Endothelial cell (in vitro differentiated cells): ENCODE measurements around the gene CEACAM21. TPM values are rescaled to one million over a fixed set of nuclear protein-coding genes. Genes with fewer than 3 reads are reported as not detected.
A peak's percentile ranks its signal among the peaks of the same experiment; 100 is the strongest.

Experiments
- DNase-seq: peaks from one replicate; pipeline ENCODE4 v3.0.0; 2021; ENCODE audit warnings: low spot score
- H3K27ac Mint-ChIP-seq: one replicate; pipeline ENCODE4 v1.8.0; 2021; ENCODE audit warnings: mixed read lengths, inconsistent platforms; ENCODE audit not compliant: unreplicated experiment
- H3K27me3 Mint-ChIP-seq: one replicate; pipeline ENCODE4 v1.8.0; 2021; ENCODE audit warnings: mild to moderate bottlenecking, moderate library complexity, mixed read lengths, inconsistent platforms; ENCODE audit not compliant: unreplicated experiment
- H3K36me3 Mint-ChIP-seq: one replicate; pipeline ENCODE4 v1.8.0; 2021; ENCODE audit warnings: mild to moderate bottlenecking, low read depth, mixed read lengths, inconsistent platforms; ENCODE audit not compliant: unreplicated experiment
- H3K4me1 Mint-ChIP-seq: one replicate; pipeline ENCODE4 v1.8.0; 2021; ENCODE audit warnings: mild to moderate bottlenecking, mixed read lengths, inconsistent platforms; ENCODE audit not compliant: unreplicated experiment
- H3K4me3 Mint-ChIP-seq: one replicate; pipeline ENCODE4 v1.8.0; 2021; ENCODE audit warnings: mild to moderate bottlenecking, mixed read lengths, inconsistent platforms; ENCODE audit not compliant: unreplicated experiment
- H3K9me3 Mint-ChIP-seq: one replicate; pipeline ENCODE4 v1.8.0; 2021; ENCODE audit warnings: mixed read lengths, inconsistent platforms; ENCODE audit not compliant: unreplicated experiment
- CTCF ChIP-seq: fragments of 200-600 bp; sonication (generic); IDR thresholded peaks from one replicate; pipeline ENCODE4 v1.5.0; 2021; ENCODE audit warnings: antibody characterized with exemption; ENCODE audit not compliant: unreplicated experiment
- total RNA-seq: library from RNA; stranded (reverse); fragmentation: NEBNext Ultra II Directional; extraction: Animal tissue kit (Norgen Biotek cat#: 25700); gene quantifications from one replicate; pipeline ENCODE4 v1.2.1, GENCODE V29; 2021; ENCODE audit not compliant: unreplicated experiment

The CEACAM21 gene
- total RNA-seq, 1 donor from 2014 or later: 74.1 TPM

- TF ChIP-seq CTCF: no peak
- Mint-ChIP-seq H3K9me3 (peaks cover 26% of the 10 kb centered on the region), H3K4me1 (peaks cover 64% of the 10 kb centered on the region), H3K27ac (no peak overlapping the region), H3K27me3 (peaks cover 5% of the 10 kb centered on the region), H3K36me3 (peaks cover 75% of the 10 kb centered on the region), H3K4me3 (peak overlapping the region; percentile 26)
- no peak for DNase-seq
Measured at GRCh38 chr19:41554907-41555306, 21.1 kb upstream of the CEACAM21 start.

GRCh38 chr19:41555748-41556147, 20.2 kb upstream of the CEACAM21 start:
- Mint-ChIP-seq H3K36me3 (peaks cover 73% of the 10 kb centered on the region), H3K27ac (no peak overlapping the region), H3K27me3 (peaks cover 6% of the 10 kb centered on the region), H3K9me3 (peaks cover 22% of the 10 kb centered on the region), H3K4me1 (peaks cover 66% of the 10 kb centered on the region), H3K4me3 (peak overlapping the region; percentile 70)
- DNase-seq: no peak
- no peak for TF ChIP-seq CTCF

GRCh38 chr19:41563854-41564514, 12.0 kb upstream of the CEACAM21 start:
- Mint-ChIP-seq H3K27ac (peak overlapping the region; percentile 75), H3K4me1 (peaks cover 40% of the 10 kb centered on the region), H3K4me3 (peak overlapping the region; percentile 92), H3K36me3 (peaks cover 20% of the 10 kb centered on the region), H3K27me3 (peaks cover 16% of the 10 kb centered on the region), H3K9me3 (no peaks in the 10 kb centered on the region)
- DNase-seq: no peak
- TF ChIP-seq CTCF: no peak

- peak; percentile 69 for DNase-seq
- Mint-ChIP-seq H3K27ac (peak overlapping the region; percentile 75), H3K4me3 (peak overlapping the region; percentile 92), H3K36me3 (peaks cover 16% of the 10 kb centered on the region), H3K9me3 (no peaks in the 10 kb centered on the region), H3K4me1 (peaks cover 37% of the 10 kb centered on the region), H3K27me3 (peaks cover 13% of the 10 kb centered on the region)
- no peak for TF ChIP-seq CTCF
Measured at GRCh38 chr19:41564515-41565378, 11.2 kb upstream of the CEACAM21 start.

- Mint-ChIP-seq H3K27ac (no peak overlapping the region), H3K36me3 (peaks cover 14% of the 10 kb centered on the region), H3K4me1 (peaks cover 36% of the 10 kb centered on the region), H3K27me3 (peaks cover 12% of the 10 kb centered on the region), H3K9me3 (no peaks in the 10 kb centered on the region), H3K4me3 (peak overlapping the region; percentile 91)
- no peak for TF ChIP-seq CTCF
- peak; percentile 23 for DNase-seq
Measured at GRCh38 chr19:41565379-41565720, 10.6 kb upstream of the CEACAM21 start.
